ENCODE results near the gene PPP2R3B.

The PPP2R3B gene

GRCh38 chrX:290476-291166, 96.1 kb downstream of the PPP2R3B start:
- TF ChIP-seq CTCF (IDR thresholded peaks at IDR 0.05; ENCODE audit: low read depth, low read length, poor library complexity, severe bottlenecking) (no peak), EZH2phosphoT487 (IDR thresholded peaks at IDR 0.05; ENCODE audit: borderline replicate concordance, low read length) (no peak)
- Histone ChIP-seq H3F3A (ENCODE audit: control insufficient read depth, insufficient read depth) (no peaks in the 10 kb centered on the region), H3K27ac (ENCODE audit: low read depth, low read length) (no peak overlapping the region), H3K4me1 (ENCODE audit: control insufficient read depth, low read length) (peaks cover 5% of the 10 kb centered on the region; the same call in 1 of the 2 replicates), H3K4me3 (ENCODE audit: low read length) (no peak overlapping the region), H4K20me1 (ENCODE audit: control insufficient read depth, insufficient read depth, low read depth, low read length) (no peaks in the 10 kb centered on the region; the same call in 1 of the 2 replicates), H3K36me3 (ENCODE audit: control insufficient read depth, low read length) (peaks cover 79% of the 10 kb centered on the region), H3K27me3 (ENCODE audit: control insufficient read depth, low read length) (no peaks in the 10 kb centered on the region), H3K9me3 (ENCODE audit: control insufficient read depth, insufficient read depth, low read length) (no peaks in the 10 kb centered on the region), H3K79me2 (ENCODE audit: control insufficient read depth, low read length) (peaks cover 30% of the 10 kb centered on the region), H3K9me2 (replicated peaks; ENCODE audit: control insufficient read depth, low read length) (no peaks in the 10 kb centered on the region), H3K4me2 (ENCODE audit: low read length) (no peak overlapping the region)

GRCh38 chrX:288561-288991, 98.1 kb downstream of the PPP2R3B start:
- H3K27ac ChIP-seq (ENCODE audit: low read depth, low read length) = no peak overlapping the region
- H3K4me3 ChIP-seq (ENCODE audit: low read length) = no peak overlapping the region
- no peaks in the 10 kb centered on the region for H3K9me2 ChIP-seq (replicated peaks; ENCODE audit: control insufficient read depth, low read length)
- TF ChIP-seq EZH2phosphoT487 (IDR thresholded peaks at IDR 0.05; ENCODE audit: borderline replicate concordance, low read length) (no peak), CTCF (IDR thresholded peaks at IDR 0.05; ENCODE audit: low read depth, low read length, poor library complexity, severe bottlenecking) (no peak)
- H3K4me1 ChIP-seq (ENCODE audit: control insufficient read depth, low read length) = peaks cover 15% of the 10 kb centered on the region
- peaks cover 50% of the 10 kb centered on the region for H3K79me2 ChIP-seq (ENCODE audit: control insufficient read depth, low read length)
- peaks cover 85% of the 10 kb centered on the region for H3K36me3 ChIP-seq (ENCODE audit: control insufficient read depth, low read length)
- peaks cover 7% of the 10 kb centered on the region for H3F3A ChIP-seq (ENCODE audit: control insufficient read depth, insufficient read depth)
- H4K20me1 ChIP-seq (ENCODE audit: control insufficient read depth, insufficient read depth, low read depth, low read length) = peaks cover 5% of the 10 kb centered on the region
- H3K4me2 ChIP-seq (ENCODE audit: low read length) = no peak overlapping the region
- H3K27me3 ChIP-seq (ENCODE audit: control insufficient read depth, low read length) = no peaks in the 10 kb centered on the region
- no peaks in the 10 kb centered on the region for H3K9me3 ChIP-seq (ENCODE audit: control insufficient read depth, insufficient read depth, low read length)

- TF ChIP-seq CTCF (IDR thresholded peaks at IDR 0.05; ENCODE audit: low read depth, low read length, poor library complexity, severe bottlenecking) (no peak), EZH2phosphoT487 (IDR thresholded peaks at IDR 0.05; ENCODE audit: borderline replicate concordance, low read length) (no peak)
- H3K9me3 ChIP-seq (ENCODE audit: control insufficient read depth, insufficient read depth, low read length) = no peaks in the 10 kb centered on the region
- no peak overlapping the region for H3K4me2 ChIP-seq (ENCODE audit: low read length)
- H3K4me1 ChIP-seq (ENCODE audit: control insufficient read depth, low read length) = peaks cover 15% of the 10 kb centered on the region
- peaks cover 51% of the 10 kb centered on the region for H3K79me2 ChIP-seq (ENCODE audit: control insufficient read depth, low read length)
- H3F3A ChIP-seq (ENCODE audit: control insufficient read depth, insufficient read depth) = peaks cover 10% of the 10 kb centered on the region
- no peaks in the 10 kb centered on the region for H3K27me3 ChIP-seq (ENCODE audit: control insufficient read depth, low read length)
- no peaks in the 10 kb centered on the region for H3K9me2 ChIP-seq (replicated peaks; ENCODE audit: control insufficient read depth, low read length)
- peaks cover 76% of the 10 kb centered on the region for H3K36me3 ChIP-seq (ENCODE audit: control insufficient read depth, low read length)
- H3K4me3 ChIP-seq (ENCODE audit: low read length) = no peak overlapping the region
- H4K20me1 ChIP-seq (ENCODE audit: control insufficient read depth, insufficient read depth, low read depth, low read length) = peaks cover 5% of the 10 kb centered on the region
- no peak overlapping the region for H3K27ac ChIP-seq (ENCODE audit: low read depth, low read length)
Observed at GRCh38 chrX:287670-288069, 99.0 kb downstream of the PPP2R3B start.

All from DOHH2 (cell line).